ENCODE data around the gene SERINC2. TPM values are rescaled to one million over a fixed set of nuclear protein-coding genes. Genes with fewer than 3 reads are reported as not detected.

Gene SERINC2
- total and polyA plus RNA-seq, 2 experiments from 2014 or later = 20.5 to 23.3 TPM

DNA sequence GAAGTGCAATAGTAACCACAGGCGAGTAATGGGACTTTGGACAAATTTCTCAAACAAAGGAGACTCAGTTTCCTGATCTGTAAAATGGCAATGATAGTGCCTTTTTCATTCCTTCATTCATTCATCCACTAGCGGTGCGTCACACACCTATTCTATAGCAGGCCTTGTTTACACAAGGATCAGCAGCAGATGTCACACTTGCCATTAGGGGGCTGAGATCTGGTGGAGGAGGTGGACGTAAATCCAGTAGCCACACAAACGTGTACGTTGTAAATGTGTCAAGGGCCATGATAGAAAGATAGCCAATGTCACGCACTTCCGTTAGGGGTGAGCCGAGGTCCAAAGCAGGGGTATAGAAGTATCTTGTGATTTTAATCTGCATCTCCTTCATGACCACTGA lies 34.2 kb downstream of the SERINC2 start:
- H2AFZ ChIP-seq = no peak overlapping the region
- no peak overlapping the region for H3K4me2 ChIP-seq
- H3K36me3 Mint-ChIP-seq (ENCODE audit: low read depth) = no peaks in the 10 kb centered on the region
- H3K9me2 ChIP-seq (ENCODE audit: insufficient read depth) = peaks cover 5% of the 10 kb centered on the region
- H4K20me1 ChIP-seq (replicated peaks; ENCODE audit: insufficient read depth) = no peaks in the 10 kb centered on the region
- H3K4me3 ChIP-seq = no peak overlapping the region
- H3F3A ChIP-seq (replicated peaks; ENCODE audit: low read depth) = no peaks in the 10 kb centered on the region
- H3K27ac Mint-ChIP-seq = no peak overlapping the region
- no peak overlapping the region for H3K4me3 Mint-ChIP-seq
- no peaks in the 10 kb centered on the region; the same call in 1 of the 2 replicates for H3K36me3 ChIP-seq (ENCODE audit: insufficient read depth)
- peaks cover 38% of the 10 kb centered on the region for H3K9me3 Mint-ChIP-seq
- H3K27me3 ChIP-seq (ENCODE audit: insufficient read depth) = no peaks in the 10 kb centered on the region
- no peak for DNase-seq (ENCODE audit: low spot score)
- ATAC-seq = no peak
- TF ChIP-seq, protein P1, sequence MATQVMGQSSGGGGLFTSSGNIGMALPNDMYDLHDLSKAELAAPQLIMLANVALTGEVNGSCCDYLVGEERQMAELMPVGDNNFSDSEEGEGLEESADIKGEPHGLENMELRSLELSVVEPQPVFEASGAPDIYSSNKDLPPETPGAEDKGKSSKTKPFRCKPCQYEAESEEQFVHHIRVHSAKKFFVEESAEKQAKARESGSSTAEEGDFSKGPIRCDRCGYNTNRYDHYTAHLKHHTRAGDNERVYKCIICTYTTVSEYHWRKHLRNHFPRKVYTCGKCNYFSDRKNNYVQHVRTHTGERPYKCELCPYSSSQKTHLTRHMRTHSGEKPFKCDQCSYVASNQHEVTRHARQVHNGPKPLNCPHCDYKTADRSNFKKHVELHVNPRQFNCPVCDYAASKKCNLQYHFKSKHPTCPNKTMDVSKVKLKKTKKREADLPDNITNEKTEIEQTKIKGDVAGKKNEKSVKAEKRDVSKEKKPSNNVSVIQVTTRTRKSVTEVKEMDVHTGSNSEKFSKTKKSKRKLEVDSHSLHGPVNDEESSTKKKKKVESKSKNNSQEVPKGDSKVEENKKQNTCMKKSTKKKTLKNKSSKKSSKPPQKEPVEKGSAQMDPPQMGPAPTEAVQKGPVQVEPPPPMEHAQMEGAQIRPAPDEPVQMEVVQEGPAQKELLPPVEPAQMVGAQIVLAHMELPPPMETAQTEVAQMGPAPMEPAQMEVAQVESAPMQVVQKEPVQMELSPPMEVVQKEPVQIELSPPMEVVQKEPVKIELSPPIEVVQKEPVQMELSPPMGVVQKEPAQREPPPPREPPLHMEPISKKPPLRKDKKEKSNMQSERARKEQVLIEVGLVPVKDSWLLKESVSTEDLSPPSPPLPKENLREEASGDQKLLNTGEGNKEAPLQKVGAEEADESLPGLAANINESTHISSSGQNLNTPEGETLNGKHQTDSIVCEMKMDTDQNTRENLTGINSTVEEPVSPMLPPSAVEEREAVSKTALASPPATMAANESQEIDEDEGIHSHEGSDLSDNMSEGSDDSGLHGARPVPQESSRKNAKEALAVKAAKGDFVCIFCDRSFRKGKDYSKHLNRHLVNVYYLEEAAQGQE (IDR thresholded peaks at IDR 0.05; ENCODE audit: unreplicated experiment) = no peak
- TF ChIP-seq, protein P2, sequence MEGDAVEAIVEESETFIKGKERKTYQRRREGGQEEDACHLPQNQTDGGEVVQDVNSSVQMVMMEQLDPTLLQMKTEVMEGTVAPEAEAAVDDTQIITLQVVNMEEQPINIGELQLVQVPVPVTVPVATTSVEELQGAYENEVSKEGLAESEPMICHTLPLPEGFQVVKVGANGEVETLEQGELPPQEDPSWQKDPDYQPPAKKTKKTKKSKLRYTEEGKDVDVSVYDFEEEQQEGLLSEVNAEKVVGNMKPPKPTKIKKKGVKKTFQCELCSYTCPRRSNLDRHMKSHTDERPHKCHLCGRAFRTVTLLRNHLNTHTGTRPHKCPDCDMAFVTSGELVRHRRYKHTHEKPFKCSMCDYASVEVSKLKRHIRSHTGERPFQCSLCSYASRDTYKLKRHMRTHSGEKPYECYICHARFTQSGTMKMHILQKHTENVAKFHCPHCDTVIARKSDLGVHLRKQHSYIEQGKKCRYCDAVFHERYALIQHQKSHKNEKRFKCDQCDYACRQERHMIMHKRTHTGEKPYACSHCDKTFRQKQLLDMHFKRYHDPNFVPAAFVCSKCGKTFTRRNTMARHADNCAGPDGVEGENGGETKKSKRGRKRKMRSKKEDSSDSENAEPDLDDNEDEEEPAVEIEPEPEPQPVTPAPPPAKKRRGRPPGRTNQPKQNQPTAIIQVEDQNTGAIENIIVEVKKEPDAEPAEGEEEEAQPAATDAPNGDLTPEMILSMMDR (conservative IDR thresholded peaks at IDR 0.05; ENCODE audit: low read depth in 2 of 2) = peak; percentile 13 to 14; a peak in 1 of 4 replicates
- no peaks in the 10 kb centered on the region for H3K79me2 ChIP-seq (replicated peaks; ENCODE audit: insufficient read depth)
- no peak overlapping the region for H3K27ac ChIP-seq (ENCODE audit: low read depth)
- no peaks in the 10 kb centered on the region for H3K4me1 Mint-ChIP-seq
- no peaks in the 10 kb centered on the region for H3K4me1 ChIP-seq (ENCODE audit: insufficient read depth)
- peaks cover 4% of the 10 kb centered on the region for H3K27me3 Mint-ChIP-seq (ENCODE audit: insufficient read depth, low read depth, poor library complexity)

DNA sequence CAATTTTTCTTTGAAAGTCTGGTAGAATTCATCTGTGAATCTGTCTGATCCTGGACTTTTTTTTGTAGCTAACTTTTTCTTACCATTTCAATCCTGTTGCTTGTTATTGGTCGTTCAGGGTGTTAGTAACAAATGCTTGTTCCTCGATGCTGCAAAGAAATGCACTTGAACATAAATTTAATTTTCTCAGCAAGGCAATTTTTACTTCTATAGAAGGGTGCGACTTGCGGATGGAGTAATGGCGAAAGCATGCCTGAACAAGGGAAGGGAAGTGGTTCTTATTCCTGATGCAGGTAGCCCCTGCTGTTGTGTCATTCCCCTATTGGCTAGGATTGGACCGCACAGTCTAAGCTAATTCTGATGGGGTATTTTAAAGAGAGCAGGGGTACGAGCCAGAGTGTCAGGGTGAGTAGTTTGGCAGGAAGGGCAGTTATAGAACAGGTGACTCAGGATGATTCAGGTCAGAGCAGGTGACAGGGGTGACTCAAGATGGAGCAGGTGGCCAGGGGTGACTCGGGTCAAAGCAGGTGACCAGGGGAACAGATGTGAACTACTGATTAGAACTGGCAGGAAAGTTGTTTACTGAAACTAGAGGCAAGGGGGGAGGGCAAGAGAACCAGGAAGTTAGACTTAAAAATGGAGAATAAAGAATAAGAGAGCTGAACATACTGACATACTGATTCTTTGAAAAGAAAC lies 40.5 kb downstream of the SERINC2 start:
- H3K79me2 ChIP-seq (replicated peaks; ENCODE audit: insufficient read depth) = no peaks in the 10 kb centered on the region
- peaks cover 58% of the 10 kb centered on the region for H3K9me3 Mint-ChIP-seq
- H2AFZ ChIP-seq = no peak overlapping the region
- H3K27me3 Mint-ChIP-seq (ENCODE audit: insufficient read depth, low read depth, poor library complexity) = peaks cover 6% of the 10 kb centered on the region
- no peaks in the 10 kb centered on the region for H3F3A ChIP-seq (replicated peaks; ENCODE audit: low read depth)
- H3K4me3 ChIP-seq = no peak overlapping the region
- peaks cover 5% of the 10 kb centered on the region; the same call in 1 of the 2 replicates for H3K9me2 ChIP-seq (ENCODE audit: insufficient read depth)
- H3K4me1 ChIP-seq (ENCODE audit: insufficient read depth) = no peaks in the 10 kb centered on the region
- no peak for DNase-seq (ENCODE audit: low spot score)
- H3K27ac ChIP-seq (ENCODE audit: low read depth) = no peak overlapping the region
- no peak overlapping the region for H3K4me2 ChIP-seq
- TF ChIP-seq, protein P1 (IDR thresholded peaks at IDR 0.05; ENCODE audit: unreplicated experiment) = no peak
- TF ChIP-seq, protein P3, sequence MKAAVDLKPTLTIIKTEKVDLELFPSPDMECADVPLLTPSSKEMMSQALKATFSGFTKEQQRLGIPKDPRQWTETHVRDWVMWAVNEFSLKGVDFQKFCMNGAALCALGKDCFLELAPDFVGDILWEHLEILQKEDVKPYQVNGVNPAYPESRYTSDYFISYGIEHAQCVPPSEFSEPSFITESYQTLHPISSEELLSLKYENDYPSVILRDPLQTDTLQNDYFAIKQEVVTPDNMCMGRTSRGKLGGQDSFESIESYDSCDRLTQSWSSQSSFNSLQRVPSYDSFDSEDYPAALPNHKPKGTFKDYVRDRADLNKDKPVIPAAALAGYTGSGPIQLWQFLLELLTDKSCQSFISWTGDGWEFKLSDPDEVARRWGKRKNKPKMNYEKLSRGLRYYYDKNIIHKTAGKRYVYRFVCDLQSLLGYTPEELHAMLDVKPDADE (IDR thresholded peaks at IDR 0.05) = no peak
- no peak for TF ChIP-seq ZNF331 (CRISPR knock-in tag; IDR thresholded peaks at IDR 0.05; ENCODE audit: low read depth)
- no peak for TF ChIP-seq NANOG (IDR thresholded peaks at IDR 0.05; ENCODE audit: borderline replicate concordance)
- TF ChIP-seq POLR2AphosphoS5 (IDR thresholded peaks at IDR 0.05; ENCODE audit: low read depth) = no peak
- TF ChIP-seq, protein P2 (conservative IDR thresholded peaks at IDR 0.05; ENCODE audit: low read depth in 2 of 2) = no peak
- no peak for TF ChIP-seq EZH2 (IDR thresholded peaks at IDR 0.05; ENCODE audit: low read depth, unreplicated experiment)
- TF ChIP-seq EZH2phosphoT487 (IDR thresholded peaks at IDR 0.05; ENCODE audit: unreplicated experiment) = no peak
- no peak overlapping the region for H3K4me3 Mint-ChIP-seq
- H3K36me3 ChIP-seq (ENCODE audit: insufficient read depth) = peaks cover 10% of the 10 kb centered on the region
- H3K27ac Mint-ChIP-seq = no peak overlapping the region
- H3K36me3 Mint-ChIP-seq (ENCODE audit: low read depth) = peaks cover 5% of the 10 kb centered on the region; the same call in 2 of the 3 replicates
- H3K4me1 Mint-ChIP-seq = no peaks in the 10 kb centered on the region
- no peak for ATAC-seq
- no peaks in the 10 kb centered on the region for H4K20me1 ChIP-seq (replicated peaks; ENCODE audit: insufficient read depth)
- no peaks in the 10 kb centered on the region for H3K27me3 ChIP-seq (ENCODE audit: insufficient read depth)

Measured in GM23338 (cell line).